CD14-positive monocyte (primary cell): ENCODE data around the gene TOM1. TPM values are rescaled to one million over a fixed set of nuclear protein-coding genes. Genes with fewer than 3 reads are reported as not detected.

Source experiments
- DNase-seq, 3 donors: peaks; one replicate each; pipeline ENCODE4 v3.0.0-alpha.2; 2011 to 2022
- H2AFZ ChIP-seq: 2 replicates; pipeline ENCODE4 v1.6.0; 2012; ENCODE audit warnings: mild to moderate bottlenecking, low read depth, low read length, inconsistent platforms; ENCODE audit not compliant: insufficient read depth, poor library complexity, severe bottlenecking
- H3K27ac ChIP-seq, 2 donors: 1 replicate in 1 of 2; 2 replicates in 1 of 2; pipeline ENCODE4 v1.5.1; 2012 to 2013; ENCODE audit warnings: low read length in 2 of 2, control low read depth in 1 of 2, inconsistent platforms in 1 of 2, low read depth in 1 of 2, mild to moderate bottlenecking in 1 of 2
- H3K27me3 ChIP-seq, 2 donors: one replicate each; pipeline versions ENCODE4 v1.6.0 to v1.6.1; 2011 to 2013; ENCODE audit warnings: low read length in 2 of 2; ENCODE audit not compliant: control insufficient read depth in 2 of 2, insufficient read depth in 2 of 2
- H3K36me3 ChIP-seq, 2 donors: replicated peaks in 1 of 2; 1 replicate in 1 of 2; 2 replicates in 1 of 2; pipeline versions ENCODE4 v1.5.1 to v1.6.1; 2012 to 2013; ENCODE audit warnings: low read length in 2 of 2, control low read depth in 1 of 2, inconsistent platforms in 1 of 2, mild to moderate bottlenecking in 1 of 2; ENCODE audit not compliant: insufficient read depth in 2 of 2, control insufficient read depth in 1 of 2
- H3K4me1 ChIP-seq, 2 donors: 1 replicate in 1 of 2; 2 replicates in 1 of 2; pipeline versions ENCODE4 v1.5.1 to v1.6.1; 2012 to 2013; ENCODE audit warnings: low read length in 2 of 2, control low read depth in 1 of 2, inconsistent platforms in 1 of 2, mild to moderate bottlenecking in 1 of 2, moderate library complexity in 1 of 2; ENCODE audit not compliant: insufficient read depth in 2 of 2, control insufficient read depth in 1 of 2
- H3K4me2 ChIP-seq: replicated peaks from 2 replicates; pipeline ENCODE3; 2012; ENCODE audit warnings: low read length, moderate library complexity, mild to moderate bottlenecking; ENCODE audit not compliant: poor library complexity, severe bottlenecking; ENCODE audit errors: extremely low read depth
- H3K4me3 ChIP-seq, 3 experiments: fragments of 200-600 bp in 1 of 3; sonication (generic) in 1 of 3; replicated peaks in 1 of 3; 1 replicate in 2 of 3; 2 replicates in 1 of 3; pipeline ENCODE4 v1.5.1; 2011 to 2013; ENCODE audit warnings: low read length in 3 of 3, mild to moderate bottlenecking in 3 of 3, control low read depth in 2 of 3, low read depth in 2 of 3, inconsistent platforms in 1 of 3, moderate library complexity in 1 of 3
- H3K79me2 ChIP-seq: 2 replicates; pipeline ENCODE4 v1.6.0; 2012; ENCODE audit warnings: mild to moderate bottlenecking, control low read depth, inconsistent platforms, low read length, moderate library complexity; ENCODE audit not compliant: insufficient read depth
- H3K9ac ChIP-seq: 2 replicates; pipeline ENCODE4 v1.6.0; 2017; ENCODE audit warnings: low read length, mild to moderate bottlenecking; ENCODE audit not compliant: insufficient read depth, poor library complexity, severe bottlenecking
- H3K9me3 ChIP-seq, 2 donors: replicated peaks in 1 of 2; 1 replicate in 1 of 2; 2 replicates in 1 of 2; pipeline versions ENCODE4 v1.5.1 to v1.6.1; 2012 to 2013; ENCODE audit warnings: low read length in 2 of 2, control low read depth in 1 of 2; ENCODE audit not compliant: control insufficient read depth in 1 of 2, insufficient read depth in 1 of 2
- H4K20me1 ChIP-seq: 2 replicates; pipeline ENCODE4 v1.6.0; 2012; ENCODE audit warnings: mild to moderate bottlenecking, low read length, control low read depth, moderate library complexity; ENCODE audit not compliant: insufficient read depth
- H3K27ac Mint-ChIP-seq, 7 donors: one replicate each; pipeline ENCODE4 v1.8.0; 2020; ENCODE audit warnings: mild to moderate bottlenecking in 7 of 7, mixed read lengths in 7 of 7, moderate library complexity in 6 of 7, inconsistent platforms in 2 of 7
- H3K27me3 Mint-ChIP-seq, 3 donors: one replicate each; pipeline ENCODE4 v1.8.0; 2021 to 2022; ENCODE audit warnings: low read depth in 3 of 3, mild to moderate bottlenecking in 3 of 3, mixed read lengths in 3 of 3, moderate library complexity in 3 of 3, inconsistent platforms in 1 of 3
- H3K36me3 Mint-ChIP-seq, 2 donors: one replicate each; pipeline ENCODE4 v1.8.0; 2020; ENCODE audit warnings: mixed read lengths in 2 of 2, inconsistent platforms in 1 of 2, mild to moderate bottlenecking in 1 of 2
- H3K4me1 Mint-ChIP-seq: one replicate; pipeline ENCODE4 v1.8.0; 2020; ENCODE audit warnings: mild to moderate bottlenecking, mixed read lengths
- H3K4me3 Mint-ChIP-seq, 2 donors: one replicate each; pipeline ENCODE4 v1.8.0; 2020; ENCODE audit warnings: mild to moderate bottlenecking in 2 of 2, mixed read lengths in 2 of 2, moderate library complexity in 1 of 2
- H3K9me3 Mint-ChIP-seq, 7 donors: one replicate each; pipeline ENCODE4 v1.8.0; 2020 to 2022; ENCODE audit warnings: mixed read lengths in 7 of 7, mild to moderate bottlenecking in 6 of 7, moderate library complexity in 6 of 7, inconsistent platforms in 2 of 7
- WGBS: methylation state at CpG from one replicate; pipeline ENCODE4 v1.1.5; 2013; ENCODE audit warnings: missing lambda C conversion rate; ENCODE audit not compliant: insufficient coverage; 5-methylcytosine and 5-hydroxymethylcytosine counted together
- intact Hi-C, 2 donors: fragments of 100-400 bp; cut with micrococcal nuclease; formaldehyde crosslinking; loops; one replicate each; pipeline versions ENCODE4 v1.15.0 to v1.15.1; 2023
- polyA plus RNA-seq, 3 donors: library from polyadenylated mRNA; depleted of rRNA in 1 of 3; unstranded in 2 of 3; stranded (reverse) in 1 of 3; fragments of 300-500 nt in 2 of 3; fragments of >200 nt in 1 of 3; fragmentation: Illumina TruSeq in 2 of 3; gene quantifications; 1 replicate in 2 of 3; 2 replicates in 1 of 3; pipeline ENCODE4 v1.2.3, GENCODE V29; 2012 to 2021
- TF ChIP-seq, protein P1 (sequence below): fragments of 200-600 bp; IDR thresholded peaks from one replicate; pipeline ENCODE4 v1.8.0; 2022; ENCODE audit warnings: antibody characterized with exemption, mild to moderate bottlenecking

The TOM1 gene
- polyA plus RNA-seq, 3 donors = 80.5 to 167 (median 120) TPM

DNA sequence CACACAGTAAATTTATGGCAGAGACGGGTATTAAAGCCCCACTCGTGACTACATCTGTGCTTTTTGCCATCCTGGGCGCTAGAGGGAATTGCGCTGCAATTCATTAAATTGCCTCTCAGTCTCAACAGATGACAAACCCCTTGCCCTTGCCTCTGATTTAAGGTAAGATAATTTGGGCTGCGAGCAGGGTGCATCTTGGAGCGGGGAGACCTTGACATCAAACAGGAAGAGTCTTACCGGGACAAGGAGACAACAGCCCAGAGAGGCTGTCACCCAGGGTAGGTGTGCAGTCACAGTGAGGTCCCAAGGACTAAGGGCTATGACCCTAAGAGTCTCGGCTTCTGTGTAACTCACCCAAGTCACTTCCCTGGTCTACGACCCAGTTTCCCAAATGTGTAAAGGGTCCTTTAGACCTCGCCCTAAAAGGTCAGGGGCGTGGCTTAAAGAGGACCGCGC lies 449 bp upstream of the TOM1 start:
- Mint-ChIP-seq H3K4me1 (peaks cover 23% of the 10 kb centered on the region), H3K27me3 (peaks cover 0 to 3% (median 0%) of the 10 kb centered on the region in 3 donors), H3K9me3 (no peaks in the 10 kb centered on the region), H3K27ac (peak overlapping the region; percentile 98 to 99 (median 98)), H3K4me3 (peak overlapping the region; percentile 82 to 88), H3K36me3 (peaks cover 27 to 44% of the 10 kb centered on the region in 2 donors)
- DNase-seq = peak in 1 of 3 donors; percentile 65
- Histone ChIP-seq H4K20me1 (peaks cover 21% of the 10 kb centered on the region), H3K9me3 (no peaks in the 10 kb centered on the region), H3K27ac (peak overlapping the region; percentile 99 to 100), H3K79me2 (peaks cover 39% of the 10 kb centered on the region), H2AFZ (peak overlapping the region; percentile 61), H3K36me3 (peaks cover 12 to 38% of the 10 kb centered on the region in 2 donors), H3K4me1 (peaks cover 40 to 46% of the 10 kb centered on the region in 2 donors), H3K27me3 (no peaks in the 10 kb centered on the region), H3K4me2 (peak overlapping the region; percentile 71), H3K4me3 (peak overlapping the region; percentile 85 to 100 (median 89)), H3K9ac (peak overlapping the region; percentile 100)
- intact Hi-C loops = loop anchor here in 1 of 2 donors (5.0 kb wide), 1 partner anchor 33 kb away; no protein-coding TSS in a partner anchor
- WGBS = 4% methylated on average over 9 of the region's 13 CpGs
- TF ChIP-seq, protein P1, sequence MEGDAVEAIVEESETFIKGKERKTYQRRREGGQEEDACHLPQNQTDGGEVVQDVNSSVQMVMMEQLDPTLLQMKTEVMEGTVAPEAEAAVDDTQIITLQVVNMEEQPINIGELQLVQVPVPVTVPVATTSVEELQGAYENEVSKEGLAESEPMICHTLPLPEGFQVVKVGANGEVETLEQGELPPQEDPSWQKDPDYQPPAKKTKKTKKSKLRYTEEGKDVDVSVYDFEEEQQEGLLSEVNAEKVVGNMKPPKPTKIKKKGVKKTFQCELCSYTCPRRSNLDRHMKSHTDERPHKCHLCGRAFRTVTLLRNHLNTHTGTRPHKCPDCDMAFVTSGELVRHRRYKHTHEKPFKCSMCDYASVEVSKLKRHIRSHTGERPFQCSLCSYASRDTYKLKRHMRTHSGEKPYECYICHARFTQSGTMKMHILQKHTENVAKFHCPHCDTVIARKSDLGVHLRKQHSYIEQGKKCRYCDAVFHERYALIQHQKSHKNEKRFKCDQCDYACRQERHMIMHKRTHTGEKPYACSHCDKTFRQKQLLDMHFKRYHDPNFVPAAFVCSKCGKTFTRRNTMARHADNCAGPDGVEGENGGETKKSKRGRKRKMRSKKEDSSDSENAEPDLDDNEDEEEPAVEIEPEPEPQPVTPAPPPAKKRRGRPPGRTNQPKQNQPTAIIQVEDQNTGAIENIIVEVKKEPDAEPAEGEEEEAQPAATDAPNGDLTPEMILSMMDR = no peak

DNA sequence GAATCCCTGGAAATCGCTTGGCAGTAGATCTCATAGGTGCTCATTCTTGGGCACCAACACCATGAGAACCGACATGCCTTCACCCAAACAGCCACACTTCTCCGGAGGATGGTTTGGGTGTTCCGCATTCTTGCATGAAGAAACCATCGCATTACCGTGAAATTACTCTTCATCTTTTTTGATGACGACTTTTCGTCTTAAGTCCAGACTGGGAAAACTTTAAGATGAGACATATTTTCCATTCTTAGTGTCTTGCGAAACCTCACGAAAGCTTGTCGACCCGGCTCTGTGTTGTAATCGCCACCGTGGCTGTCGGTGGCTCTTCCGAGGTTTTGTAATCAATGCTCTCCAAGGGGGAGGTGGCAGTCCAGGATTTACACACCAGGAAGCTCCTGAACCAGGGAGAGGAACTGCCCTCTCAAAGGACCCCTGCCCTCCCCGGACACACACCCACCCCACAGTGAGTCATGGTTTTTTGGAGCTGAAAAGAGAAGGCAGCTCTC lies 1.7 kb downstream of the TOM1 start:
- DNase-seq = peak; percentile 98 to 100 (median 100)
- Histone ChIP-seq H3K4me3 (peak overlapping the region; percentile 85 to 100 (median 89)), H3K36me3 (peaks cover 10 to 41% of the 10 kb centered on the region in 2 donors), H3K9me3 (no peaks in the 10 kb centered on the region), H3K9ac (peak overlapping the region; percentile 100), H3K27ac (peak overlapping the region; percentile 99 to 100), H2AFZ (no peak overlapping the region), H3K4me1 (peaks cover 46 to 63% of the 10 kb centered on the region in 2 donors), H3K4me2 (peak overlapping the region; percentile 71), H3K27me3 (no peaks in the 10 kb centered on the region), H3K79me2 (peaks cover 61% of the 10 kb centered on the region), H4K20me1 (peaks cover 43% of the 10 kb centered on the region)
- H3K36me3 Mint-ChIP-seq = peaks cover 38 to 55% of the 10 kb centered on the region in 2 donors
- no peaks in the 10 kb centered on the region for H3K9me3 Mint-ChIP-seq
- TF ChIP-seq, protein P1 = no peak
- peaks cover 0 to 3% (median 0%) of the 10 kb centered on the region in 3 donors for H3K27me3 Mint-ChIP-seq
- peaks cover 39% of the 10 kb centered on the region for H3K4me1 Mint-ChIP-seq
- WGBS = 0% methylated on average over 8 of the region's 17 CpGs
- peak overlapping the region; percentile 82 to 88 for H3K4me3 Mint-ChIP-seq
- H3K27ac Mint-ChIP-seq = peak overlapping the region; percentile 98 to 99 (median 98)
- intact Hi-C loops = loop anchor here (1.0 to 5.0 kb wide), 3 partner anchors 29 to 106 kb away; partner anchors contain the start of gene HMGXB4 (in 1 of the 2)
